ENCODE results near the gene RUBCN.

DNA sequence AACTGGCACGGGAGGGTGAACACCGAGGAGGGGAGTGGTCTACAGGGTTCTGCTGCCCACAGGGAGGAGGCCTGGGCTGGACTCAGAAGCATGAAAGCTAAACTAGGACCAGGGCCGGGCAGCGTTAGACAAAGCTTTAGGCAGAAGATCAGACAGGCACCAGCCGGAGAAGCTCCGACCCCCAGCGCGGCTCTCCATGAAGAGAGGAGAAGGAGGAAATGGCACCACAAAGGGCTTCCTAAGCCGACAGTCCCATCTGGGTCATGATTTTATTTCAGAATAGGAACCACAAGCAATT lies 61.2 kb downstream of the RUBCN start:
- TF ChIP-seq, protein P1, sequence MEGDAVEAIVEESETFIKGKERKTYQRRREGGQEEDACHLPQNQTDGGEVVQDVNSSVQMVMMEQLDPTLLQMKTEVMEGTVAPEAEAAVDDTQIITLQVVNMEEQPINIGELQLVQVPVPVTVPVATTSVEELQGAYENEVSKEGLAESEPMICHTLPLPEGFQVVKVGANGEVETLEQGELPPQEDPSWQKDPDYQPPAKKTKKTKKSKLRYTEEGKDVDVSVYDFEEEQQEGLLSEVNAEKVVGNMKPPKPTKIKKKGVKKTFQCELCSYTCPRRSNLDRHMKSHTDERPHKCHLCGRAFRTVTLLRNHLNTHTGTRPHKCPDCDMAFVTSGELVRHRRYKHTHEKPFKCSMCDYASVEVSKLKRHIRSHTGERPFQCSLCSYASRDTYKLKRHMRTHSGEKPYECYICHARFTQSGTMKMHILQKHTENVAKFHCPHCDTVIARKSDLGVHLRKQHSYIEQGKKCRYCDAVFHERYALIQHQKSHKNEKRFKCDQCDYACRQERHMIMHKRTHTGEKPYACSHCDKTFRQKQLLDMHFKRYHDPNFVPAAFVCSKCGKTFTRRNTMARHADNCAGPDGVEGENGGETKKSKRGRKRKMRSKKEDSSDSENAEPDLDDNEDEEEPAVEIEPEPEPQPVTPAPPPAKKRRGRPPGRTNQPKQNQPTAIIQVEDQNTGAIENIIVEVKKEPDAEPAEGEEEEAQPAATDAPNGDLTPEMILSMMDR (IDR thresholded peaks at IDR 0.05 in 2 of 3, conservative IDR thresholded peaks at IDR 0.05 in 1 of 3; ENCODE audit: insufficient read depth in 2 of 3, low read depth in 1 of 3, low read length in 3 of 3) = no peak
- TF ChIP-seq LARP7 (IDR thresholded peaks at IDR 0.05) = no peak
- no peak for TF ChIP-seq SP2 (IDR thresholded peaks at IDR 0.05; ENCODE audit: extremely low read depth, low read depth, low read length, poor library complexity, severe bottlenecking)
- TF ChIP-seq, protein P2, sequence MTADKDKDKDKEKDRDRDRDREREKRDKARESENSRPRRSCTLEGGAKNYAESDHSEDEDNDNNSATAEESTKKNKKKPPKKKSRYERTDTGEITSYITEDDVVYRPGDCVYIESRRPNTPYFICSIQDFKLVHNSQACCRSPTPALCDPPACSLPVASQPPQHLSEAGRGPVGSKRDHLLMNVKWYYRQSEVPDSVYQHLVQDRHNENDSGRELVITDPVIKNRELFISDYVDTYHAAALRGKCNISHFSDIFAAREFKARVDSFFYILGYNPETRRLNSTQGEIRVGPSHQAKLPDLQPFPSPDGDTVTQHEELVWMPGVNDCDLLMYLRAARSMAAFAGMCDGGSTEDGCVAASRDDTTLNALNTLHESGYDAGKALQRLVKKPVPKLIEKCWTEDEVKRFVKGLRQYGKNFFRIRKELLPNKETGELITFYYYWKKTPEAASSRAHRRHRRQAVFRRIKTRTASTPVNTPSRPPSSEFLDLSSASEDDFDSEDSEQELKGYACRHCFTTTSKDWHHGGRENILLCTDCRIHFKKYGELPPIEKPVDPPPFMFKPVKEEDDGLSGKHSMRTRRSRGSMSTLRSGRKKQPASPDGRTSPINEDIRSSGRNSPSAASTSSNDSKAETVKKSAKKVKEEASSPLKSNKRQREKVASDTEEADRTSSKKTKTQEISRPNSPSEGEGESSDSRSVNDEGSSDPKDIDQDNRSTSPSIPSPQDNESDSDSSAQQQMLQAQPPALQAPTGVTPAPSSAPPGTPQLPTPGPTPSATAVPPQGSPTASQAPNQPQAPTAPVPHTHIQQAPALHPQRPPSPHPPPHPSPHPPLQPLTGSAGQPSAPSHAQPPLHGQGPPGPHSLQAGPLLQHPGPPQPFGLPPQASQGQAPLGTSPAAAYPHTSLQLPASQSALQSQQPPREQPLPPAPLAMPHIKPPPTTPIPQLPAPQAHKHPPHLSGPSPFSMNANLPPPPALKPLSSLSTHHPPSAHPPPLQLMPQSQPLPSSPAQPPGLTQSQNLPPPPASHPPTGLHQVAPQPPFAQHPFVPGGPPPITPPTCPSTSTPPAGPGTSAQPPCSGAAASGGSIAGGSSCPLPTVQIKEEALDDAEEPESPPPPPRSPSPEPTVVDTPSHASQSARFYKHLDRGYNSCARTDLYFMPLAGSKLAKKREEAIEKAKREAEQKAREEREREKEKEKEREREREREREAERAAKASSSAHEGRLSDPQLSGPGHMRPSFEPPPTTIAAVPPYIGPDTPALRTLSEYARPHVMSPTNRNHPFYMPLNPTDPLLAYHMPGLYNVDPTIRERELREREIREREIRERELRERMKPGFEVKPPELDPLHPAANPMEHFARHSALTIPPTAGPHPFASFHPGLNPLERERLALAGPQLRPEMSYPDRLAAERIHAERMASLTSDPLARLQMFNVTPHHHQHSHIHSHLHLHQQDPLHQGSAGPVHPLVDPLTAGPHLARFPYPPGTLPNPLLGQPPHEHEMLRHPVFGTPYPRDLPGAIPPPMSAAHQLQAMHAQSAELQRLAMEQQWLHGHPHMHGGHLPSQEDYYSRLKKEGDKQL (CRISPR knock-in tag; IDR thresholded peaks at IDR 0.05; ENCODE audit: borderline replicate concordance) = no peak
- no peak for TF ChIP-seq BRF1 (IDR thresholded peaks at IDR 0.05; ENCODE audit: borderline replicate concordance, extremely low read depth, insufficient read length)
- TF ChIP-seq, protein P3, sequence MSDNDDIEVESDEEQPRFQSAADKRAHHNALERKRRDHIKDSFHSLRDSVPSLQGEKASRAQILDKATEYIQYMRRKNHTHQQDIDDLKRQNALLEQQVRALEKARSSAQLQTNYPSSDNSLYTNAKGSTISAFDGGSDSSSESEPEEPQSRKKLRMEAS (CRISPR knock-in tag; IDR thresholded peaks at IDR 0.05) = no peak
- no peak for TF ChIP-seq KAT7 (CRISPR knock-in tag; IDR thresholded peaks at IDR 0.05; ENCODE audit: borderline replicate concordance)
- no peak for TF ChIP-seq ZBTB7A (IDR thresholded peaks at IDR 0.05; ENCODE audit: borderline replicate concordance, control insufficient read depth, low read depth, low read length)
- no peak for TF ChIP-seq JUND (IDR thresholded peaks at IDR 0.05; ENCODE audit: borderline replicate concordance, low read depth, low read length)
- TF ChIP-seq JUND (tag; IDR thresholded peaks at IDR 0.05; ENCODE audit: borderline replicate concordance, low read depth, low read length) = no peak
- TF ChIP-seq SIN3A (IDR thresholded peaks at IDR 0.05; ENCODE audit: borderline replicate concordance in 2 of 2, control insufficient read depth in 1 of 2, low read depth in 2 of 2, low read length in 2 of 2) = no peak
- TF ChIP-seq MXI1 (IDR thresholded peaks at IDR 0.05; ENCODE audit: low read depth, low read length) = no peak
- no peak for TF ChIP-seq MAFG (tag; conservative IDR thresholded peaks at IDR 0.05)
